Osteocyte (in vitro differentiated cells): Measurements from ENCODE around the gene SH3RF1. TPM values are rescaled to one million over a fixed set of nuclear protein-coding genes. Genes with fewer than 3 reads are reported as not detected.

Experiments used
- DNase-seq: peaks from one replicate; pipeline ENCODE4 v3.0.0; 2021; ENCODE audit warnings: mixed read lengths; ENCODE audit not compliant: unreplicated experiment; ENCODE audit errors: extremely low spot score
- H3K27ac Mint-ChIP-seq: one replicate; pipeline ENCODE4 v1.8.0; 2021; ENCODE audit warnings: mild to moderate bottlenecking, mixed read lengths; ENCODE audit not compliant: unreplicated experiment
- H3K27me3 Mint-ChIP-seq: one replicate; pipeline ENCODE4 v1.8.0; 2021; ENCODE audit warnings: mixed read lengths; ENCODE audit not compliant: unreplicated experiment
- H3K36me3 Mint-ChIP-seq: one replicate; pipeline ENCODE4 v1.8.0; 2021; ENCODE audit warnings: mixed read lengths; ENCODE audit not compliant: unreplicated experiment
- H3K4me1 Mint-ChIP-seq: one replicate; pipeline ENCODE4 v1.8.0; 2021; ENCODE audit warnings: mixed read lengths; ENCODE audit not compliant: unreplicated experiment
- H3K4me3 Mint-ChIP-seq: one replicate; pipeline ENCODE4 v1.8.0; 2021; ENCODE audit warnings: mild to moderate bottlenecking, moderate library complexity, mixed read lengths; ENCODE audit not compliant: unreplicated experiment
- H3K9me3 Mint-ChIP-seq: one replicate; pipeline ENCODE4 v1.8.0; 2021; ENCODE audit warnings: mixed read lengths; ENCODE audit not compliant: unreplicated experiment
- CTCF ChIP-seq: fragments of 200-600 bp; sonication (generic); IDR thresholded peaks from 2 replicates; pipeline ENCODE4 v1.5.0; 2021; ENCODE audit warnings: antibody characterized with exemption, mild to moderate bottlenecking, moderate library complexity
- total RNA-seq: library from RNA; stranded (reverse); gene quantifications from 2 replicates; pipeline ENCODE4 v1.2.1, GENCODE V29; 2021

The SH3RF1 gene
- total RNA-seq, 1 donor from 2014 or later = 31.8 TPM

GRCh38 chr4:169098969-169099690, 171.6 kb downstream of the SH3RF1 start:
- no peak for DNase-seq
- H3K27ac Mint-ChIP-seq = peak overlapping the region; percentile 96
- H3K4me3 Mint-ChIP-seq = no peak overlapping the region
- H3K9me3 Mint-ChIP-seq = peaks cover 4% of the 10 kb centered on the region
- peaks cover 32% of the 10 kb centered on the region for H3K36me3 Mint-ChIP-seq
- no peaks in the 10 kb centered on the region for H3K27me3 Mint-ChIP-seq
- TF ChIP-seq CTCF = no peak
- H3K4me1 Mint-ChIP-seq = peaks cover 74% of the 10 kb centered on the region

GRCh38 chr4:169098532-169098931, 172.2 kb downstream of the SH3RF1 start:
- no peak for DNase-seq
- Mint-ChIP-seq H3K9me3 (peaks cover 4% of the 10 kb centered on the region), H3K27me3 (no peaks in the 10 kb centered on the region), H3K4me1 (peaks cover 69% of the 10 kb centered on the region), H3K27ac (peak overlapping the region; percentile 96), H3K4me3 (no peak overlapping the region), H3K36me3 (peaks cover 32% of the 10 kb centered on the region)
- no peak for TF ChIP-seq CTCF

GRCh38 chr4:169098054-169098497, 172.7 kb downstream of the SH3RF1 start:
- Mint-ChIP-seq H3K4me3 (no peak overlapping the region), H3K4me1 (peaks cover 65% of the 10 kb centered on the region), H3K9me3 (peaks cover 4% of the 10 kb centered on the region), H3K27ac (peak overlapping the region; percentile 96), H3K27me3 (no peaks in the 10 kb centered on the region), H3K36me3 (peaks cover 33% of the 10 kb centered on the region)
- TF ChIP-seq CTCF = no peak
- no peak for DNase-seq

GRCh38 chr4:169096221-169096620, 174.5 kb downstream of the SH3RF1 start:
- no peak for DNase-seq
- peaks cover 41% of the 10 kb centered on the region for H3K36me3 Mint-ChIP-seq
- peaks cover 51% of the 10 kb centered on the region for H3K4me1 Mint-ChIP-seq

More at GRCh38 chr4:169096221-169096620, 174.5 kb downstream of the SH3RF1 start:
- TF ChIP-seq CTCF = no peak
- Mint-ChIP-seq H3K27ac (peak overlapping the region; percentile 38), H3K4me3 (no peak overlapping the region), H3K27me3 (no peaks in the 10 kb centered on the region), H3K9me3 (peaks cover 4% of the 10 kb centered on the region)
